HG02970 (cell line): ENCODE data around the gene TACR1.

Source experiments
- ATAC-seq: cut with Tn5 transposase; IDR thresholded peaks from one replicate; pipeline ENCODE4 v1.9.1; 2021; ENCODE audit warnings: mild to moderate bottlenecking, moderate library complexity, moderate number of reproducible peaks; ENCODE audit not compliant: unreplicated experiment, low FRiP score

Gene TACR1

DNA sequence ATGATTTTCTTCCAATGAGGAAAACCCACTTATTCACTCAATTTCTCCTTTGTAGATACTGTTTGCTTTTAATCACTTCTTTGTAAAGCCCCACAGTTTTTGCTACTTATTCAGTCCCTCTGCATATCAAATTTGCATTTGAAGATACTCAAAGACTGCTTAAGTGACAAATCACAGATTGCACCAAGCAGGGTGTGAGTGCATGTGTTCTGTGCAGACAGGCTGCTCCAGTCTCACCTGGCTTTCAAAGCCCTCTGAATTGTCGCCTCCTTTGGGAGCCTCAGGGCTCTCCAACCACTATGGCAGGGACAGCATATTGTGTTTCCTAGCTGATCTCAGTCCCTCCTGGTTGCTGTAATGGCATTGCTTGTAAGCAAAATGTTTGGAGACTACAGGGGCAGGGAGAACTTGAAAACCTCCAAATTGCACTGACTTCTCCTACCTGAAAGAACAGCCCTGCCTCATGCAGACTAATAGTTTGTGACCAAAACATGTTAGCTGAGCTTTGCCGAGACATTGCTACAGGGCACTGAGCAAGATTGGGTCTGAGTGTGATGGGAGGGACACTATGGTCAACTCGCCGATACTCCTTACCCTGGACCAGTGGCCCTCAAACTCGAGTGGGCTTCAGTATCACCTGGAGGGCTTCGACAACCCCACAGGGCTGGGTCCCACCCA lies 144.0 kb downstream of the TACR1 start:
- ATAC-seq, result no peak

DNA sequence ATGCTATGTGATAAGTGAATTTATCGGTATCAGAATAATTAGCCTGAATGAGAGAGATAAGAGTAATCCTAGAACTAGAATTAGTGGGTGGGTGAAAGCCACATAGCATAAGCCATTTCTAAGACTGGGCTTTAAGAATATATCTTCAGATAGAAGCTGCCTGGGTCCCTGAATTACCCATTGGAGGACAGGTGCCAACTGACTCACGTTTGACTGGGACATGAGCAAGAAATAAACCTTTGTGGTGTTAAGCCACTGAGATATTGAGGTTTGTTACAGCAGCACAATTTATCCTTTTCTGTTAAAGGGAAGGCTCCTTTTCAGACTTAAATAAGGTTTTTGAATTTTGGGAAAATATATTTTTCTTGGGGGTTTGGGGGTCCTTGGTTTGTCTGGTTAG lies 145.0 kb downstream of the TACR1 start:
- no peak for ATAC-seq

DNA sequence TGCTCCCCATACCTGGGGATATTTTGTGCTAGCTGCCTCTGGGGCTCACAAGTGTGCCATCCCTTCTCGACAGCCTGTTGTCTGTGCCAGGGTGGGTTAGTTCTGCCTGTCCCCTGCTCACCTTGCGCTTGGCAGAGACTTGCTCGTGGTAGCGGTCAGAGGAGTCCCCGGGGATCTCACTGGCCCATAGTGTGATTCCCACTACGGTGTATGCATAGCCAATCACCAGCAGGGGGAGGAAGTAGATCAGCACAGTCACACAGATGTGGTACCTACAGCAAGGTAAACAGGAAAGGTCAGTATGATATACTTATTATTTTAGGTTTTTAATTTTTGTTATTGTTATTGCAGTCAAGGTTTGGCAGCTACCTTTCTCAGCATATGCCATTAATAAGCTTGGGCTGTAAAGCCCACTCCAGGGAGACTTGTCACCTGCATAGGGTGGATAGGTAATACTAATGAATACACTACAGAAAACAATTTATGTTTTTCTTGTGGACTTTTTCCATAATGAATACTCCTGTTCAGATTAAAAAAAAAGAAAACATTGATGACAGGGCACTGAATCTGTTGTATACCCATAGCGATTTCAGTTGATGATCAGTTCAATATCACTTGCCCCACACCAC lies 145.7 kb downstream of the TACR1 start:
- ATAC-seq, result no peak

DNA sequence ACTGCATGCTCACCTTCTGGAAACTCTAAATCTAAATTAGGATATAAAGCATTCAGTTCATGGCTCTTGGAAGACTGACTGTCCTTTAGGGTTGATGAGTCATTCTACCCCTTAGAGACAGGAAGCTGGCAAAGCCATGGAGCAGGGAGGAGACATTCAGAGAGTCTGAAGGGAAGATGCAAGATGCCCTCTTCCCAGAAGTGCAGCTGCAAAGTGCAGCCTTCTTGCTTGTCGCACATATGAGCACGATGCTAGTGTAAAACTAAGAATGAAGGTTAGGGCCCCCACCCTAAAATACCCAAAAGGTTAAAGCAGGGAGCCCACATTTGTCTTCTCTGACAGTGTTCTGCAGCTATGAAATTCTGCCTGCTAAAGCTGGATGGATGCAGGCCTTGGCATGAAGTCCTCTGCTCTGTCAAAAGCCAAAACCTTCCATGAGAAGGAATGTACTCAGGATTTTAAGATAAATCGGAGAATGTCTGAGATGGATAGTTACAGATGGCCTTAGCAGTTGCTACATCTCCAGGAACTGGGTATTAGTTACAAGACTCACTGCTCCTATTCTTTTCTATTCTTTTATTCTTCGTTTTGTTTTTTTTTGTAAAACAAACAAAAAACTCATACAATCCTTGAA lies 151.2 kb downstream of the TACR1 start:
- no peak for ATAC-seq

DNA sequence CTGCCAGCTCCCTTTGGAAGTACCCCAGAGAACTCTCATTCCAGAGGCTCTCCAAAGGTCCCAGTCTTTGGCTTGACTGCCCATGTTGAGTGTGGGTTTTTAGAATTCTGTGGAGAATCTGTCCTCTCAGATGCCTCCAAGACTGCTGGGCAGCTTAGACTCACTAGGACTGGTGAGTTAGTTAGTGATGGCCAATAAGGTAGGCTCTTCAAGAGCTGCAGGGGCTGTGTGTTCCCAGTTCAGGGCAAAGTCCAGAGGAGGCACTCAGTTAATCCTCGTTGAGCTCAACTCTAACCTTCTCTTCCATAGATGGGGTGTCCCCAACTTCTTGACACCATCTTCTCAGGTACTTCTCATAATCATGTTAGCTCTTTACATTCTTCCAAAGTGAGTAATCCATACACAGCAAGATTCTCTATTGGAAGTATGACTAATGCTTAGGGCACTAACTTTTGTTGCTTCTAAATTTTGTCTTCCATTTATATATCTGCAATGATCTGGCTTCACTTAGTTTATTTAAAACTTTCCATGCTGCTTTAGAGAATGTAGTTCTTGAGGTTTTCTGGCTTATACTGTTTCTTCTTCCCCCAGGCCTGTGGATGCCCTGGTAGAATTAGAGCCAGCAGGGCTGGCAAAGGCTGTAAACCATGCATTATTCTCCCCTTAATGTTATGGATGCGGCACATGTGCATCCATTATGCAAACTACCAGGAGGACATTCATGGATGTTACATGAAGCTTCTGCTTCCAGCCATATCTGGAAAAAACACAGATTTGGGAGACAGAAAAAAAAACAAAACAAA lies 151.9 kb downstream of the TACR1 start:
- no peak for ATAC-seq

DNA sequence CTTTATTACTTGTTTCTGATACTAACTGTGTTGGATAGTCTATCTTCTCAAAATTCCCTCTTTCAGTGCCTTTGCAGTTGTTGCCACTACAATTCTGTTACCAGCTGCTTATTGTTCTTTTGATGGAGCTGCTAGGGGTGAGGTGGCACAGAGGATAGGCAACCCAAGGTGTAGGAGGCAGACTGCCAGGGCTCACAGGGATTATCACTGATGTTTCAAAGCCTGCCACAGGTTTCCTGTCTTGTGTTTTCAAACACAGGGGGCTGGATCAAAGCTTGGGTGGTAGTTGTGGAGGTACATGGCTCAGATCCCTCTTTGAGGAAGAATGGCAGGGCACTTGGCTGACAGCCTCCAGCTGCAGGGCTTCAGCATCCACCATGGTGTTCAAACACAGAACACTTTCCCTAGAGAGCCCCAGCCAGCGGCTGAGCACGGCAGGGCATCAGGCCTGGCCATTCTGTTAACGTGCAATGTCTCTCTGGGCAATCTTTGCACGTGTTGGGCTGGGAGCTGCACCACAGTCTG lies 153.7 kb downstream of the TACR1 start:
- ATAC-seq, result no peak

DNA sequence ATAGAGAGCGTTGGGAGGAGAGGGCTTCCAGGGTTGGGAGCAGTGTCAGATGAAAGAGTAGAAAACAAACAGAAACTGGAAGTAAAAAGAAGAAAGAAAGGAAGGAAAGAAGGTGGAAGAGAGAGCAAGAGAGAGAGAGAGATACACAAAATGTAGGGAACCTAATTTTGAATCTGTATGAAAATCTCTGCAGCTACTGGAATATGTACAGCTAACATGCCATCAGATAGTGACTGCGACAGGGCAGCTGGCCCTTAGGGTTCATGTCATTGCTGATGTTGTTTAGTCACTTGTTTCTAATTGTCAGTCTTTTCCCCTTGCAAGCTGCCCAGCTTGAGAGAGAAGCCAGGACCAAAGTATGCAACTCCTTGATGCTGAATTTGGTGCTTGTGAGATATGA lies 155.0 kb downstream of the TACR1 start:
- no peak for ATAC-seq

DNA sequence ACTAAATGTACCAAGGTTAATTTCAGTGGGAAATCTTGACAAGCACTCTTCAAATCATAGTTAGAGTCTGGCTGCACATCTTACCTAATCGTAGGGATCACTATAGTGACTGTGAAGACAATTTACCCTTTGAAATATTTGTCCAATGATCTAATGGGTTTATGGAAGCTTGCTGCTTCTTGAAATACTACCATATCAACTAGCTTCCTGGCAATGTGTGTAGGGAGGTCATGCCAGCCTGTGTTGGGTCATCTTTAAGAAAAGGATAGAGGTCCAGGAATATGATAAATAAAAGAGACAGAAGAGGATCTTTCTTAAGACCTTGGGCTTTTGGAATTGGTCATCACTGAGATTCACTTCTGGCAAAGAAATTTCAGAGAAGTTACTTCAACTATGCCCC lies 156.5 kb downstream of the TACR1 start:
- ATAC-seq, result no peak

DNA sequence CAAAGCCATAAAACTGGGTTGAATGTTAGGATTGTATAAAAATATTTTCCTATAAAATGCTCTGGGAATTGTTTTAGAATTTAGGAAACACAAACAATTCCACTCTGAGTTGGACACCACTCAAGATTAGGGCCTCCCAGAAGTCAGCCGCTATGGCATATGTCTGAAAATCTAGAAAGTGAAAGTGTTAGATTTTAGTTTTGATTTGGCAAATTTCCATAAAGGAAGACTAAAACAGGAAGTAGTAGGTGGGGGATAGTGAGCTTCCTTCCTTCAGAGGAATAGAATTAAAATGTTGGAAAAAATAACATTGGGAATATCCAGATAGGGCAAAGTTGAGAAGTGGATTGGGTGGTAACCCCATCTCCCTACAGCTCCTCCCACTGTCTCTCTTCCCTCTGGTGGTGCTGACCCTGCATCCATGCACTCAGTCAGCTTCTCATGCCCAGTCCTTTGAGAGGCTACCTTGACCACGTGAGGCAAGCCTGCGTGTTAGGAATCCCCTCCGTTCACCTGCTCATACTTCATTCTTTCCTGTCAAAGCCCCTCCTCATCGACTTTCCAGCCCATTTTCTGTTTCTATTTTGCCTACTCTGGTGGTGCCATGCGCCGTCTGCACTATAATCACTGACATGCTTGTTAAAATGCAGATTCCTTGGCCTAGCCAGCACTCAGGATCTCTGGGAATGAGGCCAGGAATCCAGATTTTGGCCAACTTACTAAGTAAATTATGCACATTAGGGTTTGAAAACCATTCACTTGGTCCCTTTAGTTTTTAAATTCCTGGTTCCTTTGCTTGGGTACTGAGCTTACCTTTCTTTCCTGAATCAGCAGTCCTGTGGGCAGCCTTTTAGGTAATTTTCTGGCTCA lies 157.4 kb downstream of the TACR1 start:
- no peak for ATAC-seq

DNA sequence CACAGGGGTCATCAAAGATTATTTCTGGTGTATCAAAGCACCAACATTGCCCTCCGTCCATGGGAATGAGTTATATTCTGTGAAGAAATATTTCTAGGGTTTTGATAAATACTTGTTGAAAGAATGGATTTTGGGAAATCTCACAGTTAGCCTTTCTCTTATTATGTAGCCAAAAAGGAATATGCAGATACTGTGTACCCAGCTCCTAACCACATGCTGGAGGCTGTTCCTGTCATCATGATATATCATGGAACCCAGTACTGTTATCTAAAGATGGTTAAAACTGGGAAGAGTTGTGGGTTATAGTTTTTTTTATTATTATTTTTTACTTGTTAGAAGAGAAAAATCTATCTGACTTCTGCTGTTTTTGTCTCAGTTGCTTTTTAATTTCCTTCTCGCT lies 158.1 kb downstream of the TACR1 start:
- no peak for ATAC-seq

DNA sequence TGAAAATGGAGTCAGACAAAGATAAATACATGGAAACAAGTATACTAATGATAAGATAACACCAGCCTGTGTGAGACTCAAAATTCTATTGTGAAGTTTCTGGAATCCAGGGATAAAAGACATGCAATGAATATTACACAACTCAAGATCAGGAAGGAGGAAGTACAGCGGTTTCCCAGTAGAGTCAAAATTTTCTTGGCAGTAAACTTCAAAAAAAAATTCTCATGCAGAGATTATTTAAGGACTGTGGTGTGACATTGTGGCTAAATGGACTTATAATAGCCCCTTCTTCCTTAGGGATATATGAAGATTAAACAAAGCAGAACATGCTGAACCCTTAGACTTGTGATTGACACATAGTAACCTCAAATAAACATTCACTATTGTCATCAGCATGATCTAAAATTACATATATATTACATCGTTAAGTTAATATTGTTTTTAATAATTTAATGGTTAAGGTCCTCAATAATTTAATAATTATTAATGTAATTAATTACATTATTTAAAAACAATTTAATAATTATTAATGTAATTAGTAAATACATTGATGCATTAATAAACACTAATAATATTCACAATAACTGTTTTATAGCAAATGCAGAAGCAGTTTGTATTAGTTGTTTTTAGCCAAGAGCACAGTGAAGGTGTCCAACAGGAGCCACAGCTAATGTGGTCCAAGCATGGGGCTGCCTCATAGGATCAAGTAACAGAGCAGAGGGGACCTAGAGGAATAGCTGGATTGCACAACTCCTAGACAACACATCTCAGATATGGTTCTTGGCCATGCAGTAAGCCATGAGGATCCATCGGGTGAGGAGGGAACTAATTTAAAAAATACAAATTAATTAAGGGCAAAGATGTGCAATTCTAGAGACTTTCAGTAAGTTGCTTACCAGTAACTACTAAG lies 163.6 kb downstream of the TACR1 start:
- no peak for ATAC-seq

DNA sequence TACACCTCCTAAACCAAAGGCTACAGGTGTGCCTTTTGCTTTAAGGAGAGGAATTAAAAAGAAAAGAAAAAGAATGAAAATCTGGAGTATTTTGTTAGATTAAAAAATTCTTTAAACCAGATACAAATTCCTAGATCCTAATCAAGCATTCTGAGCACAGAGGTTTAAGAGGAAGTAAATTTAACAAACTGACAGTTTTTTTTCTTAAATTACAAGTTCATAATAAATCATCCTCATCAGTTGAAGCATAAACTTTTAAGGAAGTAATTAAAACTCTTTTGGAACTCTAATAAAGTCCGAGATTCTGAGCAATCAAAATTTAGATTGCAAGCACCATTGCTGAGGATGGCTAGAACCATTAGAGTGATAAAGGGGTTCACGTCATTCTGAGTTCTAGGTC lies 165.8 kb downstream of the TACR1 start:
- ATAC-seq, result no peak

DNA sequence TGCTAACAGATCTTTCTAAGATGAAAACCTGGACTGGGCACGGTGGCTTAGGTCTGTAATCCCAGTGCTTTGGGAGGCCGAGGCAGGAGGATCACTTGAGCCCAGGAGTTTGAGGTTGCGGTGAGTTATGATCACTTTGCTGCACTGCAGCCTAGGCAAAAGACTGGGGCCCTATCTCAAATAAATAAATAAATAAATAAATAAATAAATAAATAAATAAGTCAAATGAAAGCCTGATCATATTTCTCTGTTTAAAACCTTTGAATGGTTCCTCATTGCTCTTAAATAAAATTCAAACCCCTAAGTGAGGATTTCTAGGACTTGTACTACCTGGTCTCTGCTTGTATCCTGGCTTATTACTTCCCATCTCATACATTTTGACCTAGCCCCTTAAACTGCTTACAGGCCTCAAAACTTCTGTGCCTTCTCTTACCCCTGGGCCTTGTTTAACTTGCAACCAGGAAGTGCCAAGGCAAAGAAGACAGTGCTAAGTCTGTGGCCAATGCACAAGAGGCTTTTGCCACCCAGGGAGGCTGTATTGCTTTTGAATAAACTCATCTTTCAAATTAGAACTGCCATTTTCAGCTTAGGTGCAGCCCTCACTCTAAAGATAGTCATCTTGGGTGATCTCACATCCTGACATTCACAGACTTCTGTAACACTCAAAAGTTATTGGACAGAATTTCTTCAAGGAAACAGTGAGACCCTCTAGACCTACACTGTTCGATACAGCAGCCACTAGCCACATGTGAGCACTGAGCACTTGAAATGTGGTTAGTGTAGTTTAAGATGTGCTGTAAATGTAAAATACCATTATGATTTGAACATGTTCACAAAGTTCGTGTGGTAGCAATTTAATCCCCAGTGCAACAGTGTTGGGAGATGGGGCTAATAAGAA lies 167.2 kb downstream of the TACR1 start:
- ATAC-seq, result no peak

DNA sequence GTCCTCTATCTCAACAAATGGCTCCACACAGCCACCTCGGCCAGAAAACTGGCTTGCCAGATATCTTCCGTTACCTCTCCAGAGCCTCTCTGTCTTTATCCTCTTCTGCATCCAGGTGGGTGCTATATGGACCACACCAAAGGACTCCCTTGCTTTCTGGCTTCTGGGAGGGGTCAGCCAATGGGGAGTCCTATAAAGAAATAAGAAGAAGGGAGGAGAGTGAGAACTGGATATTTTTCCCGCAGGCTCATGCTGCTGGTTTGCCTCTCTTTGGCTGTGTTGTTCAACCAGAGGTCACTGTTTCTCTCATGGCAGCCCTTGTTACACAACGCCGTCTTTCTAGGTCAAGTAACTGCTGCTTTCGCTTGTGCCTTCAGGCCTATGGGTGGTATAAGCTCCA lies 168.1 kb downstream of the TACR1 start:
- no peak for ATAC-seq

DNA sequence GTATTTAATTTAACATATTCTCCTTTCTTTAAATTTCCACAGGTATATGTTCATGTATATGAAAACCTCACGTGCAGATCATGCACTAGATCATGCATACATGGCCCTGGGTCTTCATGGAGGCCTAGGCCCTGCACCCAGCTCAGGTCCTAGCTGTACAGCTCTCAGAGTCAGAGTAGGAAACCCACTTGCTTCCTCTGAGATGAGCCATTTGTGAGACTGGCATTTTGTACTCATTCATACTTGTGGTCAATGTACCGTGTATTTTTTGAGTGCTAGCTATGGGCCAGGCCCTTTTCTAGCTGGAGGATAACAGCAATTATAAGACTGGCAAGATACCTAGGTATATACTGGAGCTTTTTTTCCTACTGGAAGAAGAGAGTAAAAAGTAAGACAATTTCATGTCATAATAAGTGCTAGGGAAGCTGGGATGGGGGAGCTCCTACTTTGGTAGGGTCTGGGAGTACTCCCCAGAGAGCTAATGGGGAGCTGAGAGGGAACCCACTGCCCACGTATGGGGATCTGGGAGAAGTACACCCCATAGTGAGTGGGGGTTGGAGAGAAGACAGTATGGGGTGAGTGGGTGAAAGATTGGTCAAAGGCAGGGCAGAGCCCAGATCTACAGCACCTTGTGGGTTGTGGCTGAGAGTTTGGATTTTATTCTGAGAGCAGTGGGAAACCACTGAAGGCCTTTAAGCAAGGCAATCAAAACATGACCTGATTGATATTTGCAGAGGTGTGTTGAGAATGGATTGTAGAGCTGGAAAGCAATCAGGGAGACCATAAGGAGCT lies 168.9 kb downstream of the TACR1 start:
- ATAC-seq, result no peak

DNA sequence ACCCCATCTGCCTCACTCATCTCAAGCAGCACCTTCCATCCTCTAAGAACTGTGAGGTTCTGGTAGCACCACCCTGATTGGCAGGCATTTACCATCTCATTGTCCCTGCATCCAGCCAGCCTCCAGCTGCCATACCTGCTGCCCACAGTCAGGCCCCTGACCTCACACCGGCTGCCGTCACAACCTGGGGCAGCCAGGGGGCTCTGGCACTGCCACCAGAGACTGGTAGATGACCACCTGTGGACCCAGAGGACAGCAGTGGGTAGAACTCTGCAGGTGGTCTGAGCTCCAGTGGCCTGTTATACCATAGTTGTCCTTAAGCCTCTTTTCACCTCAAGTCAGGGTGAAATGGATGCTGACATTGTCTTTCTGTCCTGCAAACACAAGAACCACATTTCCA lies 171.4 kb downstream of the TACR1 start:
- no peak for ATAC-seq

DNA sequence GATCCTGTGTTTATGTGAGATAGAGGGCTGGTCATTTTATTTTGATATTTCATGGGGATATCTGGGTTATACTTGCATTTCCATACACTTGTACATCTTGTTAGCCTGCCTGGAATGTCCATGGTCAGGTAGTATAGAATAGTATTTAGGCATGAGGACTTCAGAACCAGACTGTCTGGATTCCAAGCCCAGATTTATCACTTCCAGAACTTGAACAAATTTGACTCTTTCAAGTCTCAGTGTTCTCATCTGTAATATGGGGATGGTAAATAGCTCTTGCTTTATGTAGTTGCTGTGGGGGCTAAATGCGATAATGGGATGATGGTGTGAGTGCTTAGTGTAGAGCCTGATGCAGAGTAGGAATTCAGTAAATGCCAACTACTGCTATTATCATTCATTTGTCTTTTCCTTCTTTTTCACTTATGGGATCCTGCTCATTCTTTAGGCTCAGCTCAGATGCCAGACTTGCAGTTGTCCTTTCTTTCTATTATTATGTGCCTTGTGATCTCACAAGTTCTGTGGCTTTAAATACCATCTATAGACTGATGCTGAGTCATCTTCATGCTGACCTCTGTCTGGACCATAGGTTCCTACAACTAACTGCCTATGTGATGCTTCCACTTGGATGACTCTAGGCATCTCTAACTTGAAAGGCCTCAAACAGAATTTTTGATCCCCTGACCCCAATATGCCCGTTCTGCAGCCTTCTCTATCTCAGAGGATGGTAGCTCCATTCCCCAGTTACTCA lies 173.5 kb downstream of the TACR1 start:
- ATAC-seq, result no peak
